Measurements from ENCODE around the gene STIMATE. TPM values are rescaled to one million over a fixed set of nuclear protein-coding genes. Genes with fewer than 3 reads are reported as not detected.

STIMATE gene
- total RNA-seq, 2 experiments from 2014 or later = 12.0 to 17.1 TPM

GRCh38 chr3:52841981-52842340 is 55.4 kb downstream of the STIMATE start:
- DNase-seq (no peak), ATAC-seq (no peak)
- ChIA-PET CTCF (no interaction called here), POLR2A (interaction anchor here (0.6 kb wide), 1 partner anchor 53 kb away, joined by 3 read pairs; no protein-coding TSS in a partner anchor)
- no peak overlapping the region for H3K27ac Mint-ChIP-seq
- peaks cover 2% of the 10 kb centered on the region for H3K36me3 Mint-ChIP-seq (ENCODE audit: low read depth)
- no peaks in the 10 kb centered on the region for H3K27me3 Mint-ChIP-seq
- peaks cover 30% of the 10 kb centered on the region for H3K4me1 Mint-ChIP-seq
- no peak overlapping the region for H3K4me3 Mint-ChIP-seq
- intact Hi-C loops (cut with DNase I, micrococcal nuclease) = no loop called here
- no peaks in the 10 kb centered on the region for H3K9me3 Mint-ChIP-seq (ENCODE audit: low read depth)

- Mint-ChIP-seq H3K4me3 (no peak overlapping the region), H3K27ac (no peak overlapping the region), H3K27me3 (no peaks in the 10 kb centered on the region), H3K36me3 (ENCODE audit: low read depth) (peaks cover 2% of the 10 kb centered on the region), H3K9me3 (ENCODE audit: low read depth) (no peaks in the 10 kb centered on the region), H3K4me1 (peaks cover 30% of the 10 kb centered on the region)
- ChIA-PET CTCF (no interaction called here), POLR2A (no interaction called here)
- intact Hi-C loops (cut with DNase I, micrococcal nuclease) = no loop called here
- ATAC-seq (no peak), DNase-seq (no peak)
Observed at GRCh38 chr3:52841211-52841980, 56.0 kb downstream of the STIMATE start.

DNA sequence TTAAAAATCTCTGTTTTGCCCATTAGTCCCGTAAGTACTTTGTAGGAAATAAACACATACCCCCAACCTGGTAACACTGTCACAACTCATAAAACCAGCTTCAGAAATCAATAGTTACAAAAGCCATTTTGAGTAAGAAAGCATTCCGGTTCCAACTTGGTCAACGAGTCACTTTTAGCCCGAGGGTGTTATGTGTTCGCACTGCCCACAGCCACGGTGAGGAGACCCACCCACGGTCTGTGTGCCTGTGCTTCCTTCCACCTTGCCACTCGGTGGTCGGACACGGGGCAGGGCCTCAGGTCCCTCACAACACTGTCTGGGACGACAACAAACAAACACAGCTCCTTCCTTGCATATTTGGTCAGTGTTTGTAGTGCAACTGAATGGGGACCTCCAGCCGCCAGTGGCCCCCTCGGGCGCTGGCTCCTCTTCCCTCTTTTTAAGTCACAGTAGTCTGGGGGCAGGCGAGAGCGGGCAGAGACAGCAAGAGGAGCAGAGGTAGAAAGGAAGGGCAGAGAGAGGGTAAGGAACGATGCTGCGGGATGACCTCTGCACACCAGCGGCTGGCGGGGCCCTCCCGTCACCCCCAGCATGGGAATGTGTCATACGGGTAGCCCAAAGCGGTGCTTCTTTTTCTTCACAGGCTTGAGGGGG is 57.3 kb downstream of the STIMATE start:
- peaks cover 30% of the 10 kb centered on the region for H3K4me1 Mint-ChIP-seq
- POLR2A ChIA-PET = interaction anchor here (0.5 kb wide), 1 partner anchor 841 kb away, joined by 3 read pairs; no protein-coding TSS in a partner anchor
- DNase-seq (no peak), ATAC-seq (no peak)
- no peak overlapping the region for H3K27ac Mint-ChIP-seq
- CTCF ChIA-PET = interaction anchor here (1.3 kb wide), 1 partner anchor 8 kb away, joined by 6 read pairs; no protein-coding TSS in a partner anchor
- no peaks in the 10 kb centered on the region for H3K27me3 Mint-ChIP-seq
- peaks cover 2% of the 10 kb centered on the region for H3K36me3 Mint-ChIP-seq (ENCODE audit: low read depth)
- intact Hi-C loops (cut with DNase I, micrococcal nuclease) = no loop called here
- H3K9me3 Mint-ChIP-seq (ENCODE audit: low read depth) = no peaks in the 10 kb centered on the region
- H3K4me3 Mint-ChIP-seq = no peak overlapping the region

GRCh38 chr3:52839268-52839575 is 58.1 kb downstream of the STIMATE start:
- H3K4me1 Mint-ChIP-seq = peaks cover 24% of the 10 kb centered on the region
- DNase-seq = no peak
- ATAC-seq = no peak
- peaks cover 2% of the 10 kb centered on the region for H3K36me3 Mint-ChIP-seq (ENCODE audit: low read depth)
- POLR2A ChIA-PET = interaction anchor here (1.0 kb wide), 1 partner anchor 134 kb away, joined by 3 read pairs; the partner anchor contains the start of genes GLT8D1 and SPCS1
- H3K27me3 Mint-ChIP-seq = no peaks in the 10 kb centered on the region
- no peaks in the 10 kb centered on the region for H3K9me3 Mint-ChIP-seq (ENCODE audit: low read depth)
- CTCF ChIA-PET = interaction anchor here (0.7 to 1.3 kb wide), 7 partner anchors 9 to 325 kb away, joined by 3 to 6 read pairs (median 3); partner anchors contain the start of gene NEK4
- H3K27ac Mint-ChIP-seq = no peak overlapping the region
- intact Hi-C loops (cut with DNase I, micrococcal nuclease) = no loop called here
- no peak overlapping the region for H3K4me3 Mint-ChIP-seq

- no peak overlapping the region for H3K27ac Mint-ChIP-seq
- peaks cover 23% of the 10 kb centered on the region for H3K4me1 Mint-ChIP-seq
- peaks cover 2% of the 10 kb centered on the region for H3K36me3 Mint-ChIP-seq (ENCODE audit: low read depth)
- H3K27me3 Mint-ChIP-seq = no peaks in the 10 kb centered on the region
- H3K9me3 Mint-ChIP-seq (ENCODE audit: low read depth) = no peaks in the 10 kb centered on the region
- CTCF ChIA-PET = interaction anchor here (0.6 to 2.1 kb wide), 11 partner anchors 9 to 325 kb away, joined by 3 to 10 read pairs (median 3); partner anchors contain the start of gene NEK4
- no peak overlapping the region for H3K4me3 Mint-ChIP-seq
- DNase-seq (peak; percentile 22), ATAC-seq (peak; percentile 80)
- intact Hi-C loops (cut with DNase I, micrococcal nuclease) = no loop called here
- POLR2A ChIA-PET = interaction anchor here (1.0 kb wide), 1 partner anchor 133 kb away, joined by 3 read pairs; the partner anchor contains the start of genes GLT8D1 and SPCS1
Observed at GRCh38 chr3:52838561-52839267, 58.6 kb downstream of the STIMATE start.

GRCh38 chr3:52836986-52837385 is 60.4 kb downstream of the STIMATE start:
- Mint-ChIP-seq H3K4me3 (no peak overlapping the region), H3K36me3 (ENCODE audit: low read depth) (peaks cover 2% of the 10 kb centered on the region), H3K27ac (no peak overlapping the region), H3K9me3 (ENCODE audit: low read depth) (no peaks in the 10 kb centered on the region), H3K27me3 (no peaks in the 10 kb centered on the region), H3K4me1 (peaks cover 23% of the 10 kb centered on the region)
- intact Hi-C loops (cut with DNase I, micrococcal nuclease) = no loop called here
- ATAC-seq = no peak
- ChIA-PET CTCF (interaction anchor here (0.7 to 2.1 kb wide), 5 partner anchors 11 to 266 kb away, joined by 3 to 10 read pairs (median 6); no protein-coding TSS in a partner anchor), POLR2A (no interaction called here)
- DNase-seq = no peak

- CTCF ChIA-PET = interaction anchor here (0.7 to 2.1 kb wide), 5 partner anchors 11 to 266 kb away, joined by 3 to 10 read pairs (median 6); no protein-coding TSS in a partner anchor
- Mint-ChIP-seq H3K27me3 (no peaks in the 10 kb centered on the region), H3K4me3 (no peak overlapping the region), H3K27ac (no peak overlapping the region), H3K36me3 (ENCODE audit: low read depth) (peaks cover 2% of the 10 kb centered on the region), H3K9me3 (ENCODE audit: low read depth) (no peaks in the 10 kb centered on the region), H3K4me1 (peaks cover 23% of the 10 kb centered on the region)
- DNase-seq (no peak), ATAC-seq (no peak)
- intact Hi-C loops (cut with DNase I, micrococcal nuclease) = no loop called here
- POLR2A ChIA-PET = no interaction called here
Observed at GRCh38 chr3:52836471-52836845, 60.9 kb downstream of the STIMATE start.

- Mint-ChIP-seq H3K4me1 (peaks cover 23% of the 10 kb centered on the region), H3K36me3 (ENCODE audit: low read depth) (peaks cover 2% of the 10 kb centered on the region), H3K27me3 (no peaks in the 10 kb centered on the region), H3K9me3 (ENCODE audit: low read depth) (no peaks in the 10 kb centered on the region), H3K27ac (no peak overlapping the region), H3K4me3 (no peak overlapping the region)
- CTCF ChIA-PET = interaction anchor here (1.5 to 2.0 kb wide), 2 partner anchors 15 kb away, joined by 6 to 7 read pairs; no protein-coding TSS in a partner anchor
- no peak for DNase-seq
- POLR2A ChIA-PET = interaction anchor here (0.7 kb wide), 1 partner anchor 746 kb away, joined by 3 read pairs; no protein-coding TSS in a partner anchor
- intact Hi-C loops (cut with DNase I, micrococcal nuclease) = no loop called here
- no peak for ATAC-seq
Observed at GRCh38 chr3:52835766-52836470, 61.4 kb downstream of the STIMATE start.

DNA sequence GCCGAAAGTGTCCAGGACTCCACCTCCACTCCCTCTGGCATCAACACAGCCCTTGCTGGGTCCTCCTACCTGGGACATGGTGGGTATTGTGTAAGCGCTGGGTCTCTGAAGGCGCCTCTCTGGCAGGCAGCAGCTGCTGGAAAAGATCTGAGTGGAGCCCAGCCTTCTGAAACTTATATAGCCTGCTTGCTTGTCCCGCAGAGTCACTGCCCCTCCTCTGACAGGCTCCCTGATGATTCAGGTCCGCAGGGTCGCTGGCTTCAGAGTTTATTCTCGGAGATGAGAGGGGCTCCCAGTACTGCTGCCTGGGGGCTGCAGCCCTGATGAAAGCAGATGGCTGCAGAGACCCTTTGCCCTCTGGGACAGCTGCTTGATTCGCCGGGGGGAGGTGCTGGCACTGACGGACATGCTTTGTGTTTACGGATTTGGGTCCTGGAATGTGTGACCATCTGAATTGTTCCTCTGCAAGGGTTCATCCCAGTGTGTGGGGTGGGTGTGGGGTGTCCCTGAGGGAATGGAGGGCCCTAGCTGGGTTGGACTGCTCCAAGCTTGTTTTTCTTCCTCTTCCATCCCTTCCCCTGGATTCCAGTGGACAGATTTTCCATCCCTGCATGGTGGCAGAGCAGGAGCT is 62.4 kb downstream of the STIMATE start, which contains the start of gene MUSTN1:
TSS of gene MUSTN1 (minus strand) at position 149 of the 631 bp plus-strand sequence. CDS start at position 78, 71 bp downstream.
- ChIA-PET CTCF (interaction anchor here (0.6 kb wide), 1 partner anchor 14 kb away, joined by 4 read pairs; no protein-coding TSS in a partner anchor), POLR2A (interaction anchor here (0.7 kb wide), 1 partner anchor 745 kb away, joined by 3 read pairs; no protein-coding TSS in a partner anchor)
- Mint-ChIP-seq H3K36me3 (ENCODE audit: low read depth) (no peaks in the 10 kb centered on the region), H3K27me3 (no peaks in the 10 kb centered on the region), H3K4me1 (peaks cover 21% of the 10 kb centered on the region), H3K4me3 (no peak within 1 kb of the TSS), H3K9me3 (ENCODE audit: low read depth) (no peaks in the 10 kb centered on the region), H3K27ac (no peak within 1 kb of the TSS)
- DNase-seq (no peak), ATAC-seq (no peak)
- intact Hi-C loops (cut with DNase I, micrococcal nuclease) = no loop called here

DNA sequence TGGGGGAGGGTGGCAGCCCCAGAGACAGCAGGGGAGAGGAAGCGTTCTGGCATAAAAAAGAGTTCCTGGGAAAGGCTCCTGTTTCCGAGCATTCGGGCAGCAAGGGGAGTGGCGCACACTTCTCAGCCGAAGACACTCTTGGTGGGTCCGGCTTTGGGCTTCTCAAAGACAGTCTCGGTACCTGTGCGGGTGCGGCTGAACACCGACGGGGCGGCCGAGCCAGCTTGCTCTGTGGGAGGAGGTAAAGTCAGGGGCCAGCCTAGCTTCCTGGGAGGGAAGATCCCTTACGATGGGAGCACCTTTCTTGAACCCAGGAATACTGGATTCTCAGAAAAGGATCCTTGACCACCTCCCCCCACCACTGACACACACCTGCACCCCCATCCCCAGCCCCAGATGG is 64.1 kb downstream of the STIMATE start:
- POLR2A ChIA-PET = no interaction called here

More for the DNA sequence above, 64.1 kb downstream of the STIMATE start:
- no peaks in the 10 kb centered on the region for H3K27me3 Mint-ChIP-seq
- DNase-seq (no peak), ATAC-seq (no peak)
- CTCF ChIA-PET = interaction anchor here (1.1 kb wide), 1 partner anchor 18 kb away, joined by 4 read pairs; no protein-coding TSS in a partner anchor
- peaks cover 7% of the 10 kb centered on the region for H3K4me1 Mint-ChIP-seq
- intact Hi-C loops (cut with DNase I, micrococcal nuclease) = no loop called here
- H3K9me3 Mint-ChIP-seq (ENCODE audit: low read depth) = no peaks in the 10 kb centered on the region
- H3K27ac Mint-ChIP-seq = no peak overlapping the region
- no peaks in the 10 kb centered on the region for H3K36me3 Mint-ChIP-seq (ENCODE audit: low read depth)
- no peak overlapping the region for H3K4me3 Mint-ChIP-seq
